GM12878 (cell line): ENCODE measurements around the gene VAV2. TPM values are rescaled to one million over a fixed set of nuclear protein-coding genes. Genes with fewer than 3 reads are reported as not detected.

Source experiments
- ATAC-seq: fragments of 200-7000 bp; cut with Tn5 transposase; 3 replicates; pipeline ENCODE4 v1.9.1; 2020; ENCODE audit warnings: mild to moderate bottlenecking, moderate library complexity
- BruUV-seq: library from RNA; stranded (reverse); fragments of 400-500 nt; replicated peaks from 2 replicates; lab custom pipeline; 2021; lab: Mats Ljungman, UMichigan
- CTCF ChIA-PET: fragments of 300-600 bp; sonication (Branson Sonifier 250); formaldehyde crosslinking; extraction: SDS; loops from one replicate; lab custom pipeline; 2021; ENCODE audit warnings: inconsistent platforms; lab: Yijun Ruan, JAX
- POLR2A ChIA-PET: fragments of 350-600 bp; formaldehyde crosslinking; extraction: SDS; loops from one replicate; lab custom pipeline; 2021; ENCODE audit warnings: inconsistent platforms; lab: Charles Lee
- RAD21 ChIA-PET: fragments of 300-600 bp; sonication (Branson Sonifier 250); formaldehyde crosslinking; loops from one replicate; lab custom pipeline; 2023; ENCODE audit warnings: antibody characterized with exemption; ENCODE audit not compliant: unreplicated experiment; lab: Charles Lee
- SMC1A ChIA-PET: fragments of 300-600 bp; sonication (Branson Sonifier 250); formaldehyde crosslinking; loops from one replicate; lab custom pipeline; 2023; ENCODE audit not compliant: unreplicated experiment, uncharacterized antibody; lab: Charles Lee
- DNase-seq: peaks from one replicate; pipeline ENCODE4 v3.0.0-alpha.2; 2011; ENCODE audit warnings: low read depth, low spot score
- FAIRE-seq: peaks from 3 replicates; lab custom pipeline; 2011; peaks lifted over from hg19 to GRCh38; lab: Jason Lieb, UNC
- H2AFZ ChIP-seq: 2 replicates; pipeline ENCODE4 v1.6.0; 2011; ENCODE audit warnings: low read depth, low read length, control low read depth; ENCODE audit not compliant: control insufficient read depth
- H3K27ac ChIP-seq: 2 replicates; pipeline ENCODE4 v1.5.1; 2011; ENCODE audit warnings: control low read depth; ENCODE audit not compliant: control insufficient read depth, insufficient read depth
- H3K27me3 ChIP-seq, 2 experiments: replicated peaks in 1 of 2; 2 replicates each; pipeline versions ENCODE4 v1.6.0 to v1.6.1; 2011; ENCODE audit warnings: low read length in 1 of 2; ENCODE audit not compliant: control insufficient read depth in 2 of 2, insufficient read depth in 2 of 2
- H3K36me3 ChIP-seq, 2 experiments: 2 replicates each; pipeline ENCODE4 v1.5.1; 2011; ENCODE audit warnings: low read length in 1 of 2; ENCODE audit not compliant: control insufficient read depth in 2 of 2, insufficient read depth in 2 of 2
- H3K4me1 ChIP-seq: 2 replicates; pipeline ENCODE4 v1.6.1; 2011; ENCODE audit warnings: mild to moderate bottlenecking, low read length, moderate library complexity, mixed read lengths; ENCODE audit not compliant: control insufficient read depth, insufficient read depth
- H3K4me2 ChIP-seq: 2 replicates; pipeline ENCODE4 v1.6.0; 2011; ENCODE audit warnings: control low read depth; ENCODE audit not compliant: control insufficient read depth, insufficient read depth
- H3K4me3 ChIP-seq: fragments of 200-600 bp; sonication (generic); 2 replicates; pipeline ENCODE4 v1.5.1; 2016
- H3K79me2 ChIP-seq: 2 replicates; pipeline ENCODE4 v1.6.0; 2011; ENCODE audit warnings: low read length; ENCODE audit not compliant: control insufficient read depth, insufficient read depth
- H3K9ac ChIP-seq: 2 replicates; pipeline ENCODE4 v1.8.0; 2011; ENCODE audit warnings: low read length, control low read depth, mixed read lengths; ENCODE audit not compliant: control insufficient read depth, insufficient read depth
- H3K9me3 ChIP-seq: replicated peaks from 3 replicates; pipeline ENCODE4 v1.5.1; 2011; ENCODE audit warnings: mild to moderate bottlenecking, low read length; ENCODE audit not compliant: control insufficient read depth, insufficient read depth
- H4K20me1 ChIP-seq: 2 replicates; pipeline ENCODE4 v1.6.0; 2011; ENCODE audit not compliant: control insufficient read depth, insufficient read depth
- BHLHE40 ChIP-seq, 2 experiments: fragments of 450-650 bp in 1 of 2; IDR thresholded peaks; 2 replicates each; pipeline ENCODE4 v1.6.1; 2011 to 2017; ENCODE audit warnings: low read depth in 2 of 2, borderline replicate concordance in 1 of 2, improper control_type of control experiment in 1 of 2, low read length in 1 of 2, mild to moderate bottlenecking in 1 of 2
- MLLT1 ChIP-seq: fragments of 450-650 bp; IDR thresholded peaks from 2 replicates; pipeline ENCODE4 v1.6.1; 2016; ENCODE audit warnings: mild to moderate bottlenecking
- NKRF ChIP-seq: fragments of 450-650 bp; conservative IDR thresholded peaks from 2 replicates; pipeline ENCODE4 v1.6.1; 2017; ENCODE audit warnings: mild to moderate bottlenecking, moderate library complexity
- PBX3 ChIP-seq: IDR thresholded peaks from 2 replicates; pipeline ENCODE4 v1.6.1; 2011; ENCODE audit warnings: mild to moderate bottlenecking, low read depth, low read length, moderate library complexity; ENCODE audit not compliant: insufficient replicate concordance
- POU2F2 ChIP-seq: IDR thresholded peaks from 3 replicates; pipeline ENCODE4 v1.6.1; 2011; ENCODE audit warnings: low read depth, mild to moderate bottlenecking, low read length, borderline replicate concordance
- USF1 ChIP-seq: IDR thresholded peaks from 2 replicates; pipeline ENCODE4 v1.6.1; 2011; ENCODE audit warnings: borderline replicate concordance, low read depth, mild to moderate bottlenecking, moderate library complexity, mixed read lengths, low read length; ENCODE audit not compliant: insufficient read depth; ENCODE audit errors: extremely low read length
- WGBS: methylation state at CpG from one replicate; pipeline ENCODE4 v1.1.6; 2016; ENCODE audit warnings: low lambda C conversion rate; ENCODE audit not compliant: insufficient replicate concordance, insufficient coverage; ENCODE audit errors: missing lambda C conversion rate; 5-methylcytosine and 5-hydroxymethylcytosine counted together
- in situ Hi-C: fragments of 300-500 bp; cut with MboI; formaldehyde crosslinking; loops from 9 replicates; pipeline ENCODE4 v1.14.3; 2018; ENCODE audit warnings: mixed read lengths
- intact Hi-C: fragments of 100-400 bp; cut with micrococcal nuclease; formaldehyde crosslinking; loops from one replicate; pipeline ENCODE4 v1.14.2; 2022; ENCODE audit not compliant: unreplicated experiment
- polyA plus RNA-seq, 11 experiments: library from polyadenylated mRNA; depleted of rRNA in 4 of 11; unstranded in 6 of 11; stranded (reverse) in 5 of 11; fragments of >200 nt; fragmentation: Nextera tagmentation in 4 of 11; fragmentation: Illumina TruSeq in 1 of 11; extraction: Ambion mirVana in 4 of 11; extraction: Trizol in 1 of 11; gene quantifications; 1 replicate in 1 of 11; 2 replicates in 10 of 11; pipeline versions ENCODE4 v1.2.1 to v1.2.3, GENCODE V29; 2011 to 2016; ENCODE audit warnings: inconsistent platforms in 2 of 11, missing spikeins in 2 of 11, low read depth in 1 of 11
- total RNA-seq, 4 experiments: library from RNA; depleted of rRNA in 3 of 4; stranded (reverse); fragments of >200 nt in 3 of 4; fragmentation: Illumina TruSeq in 1 of 4; extraction: Trizol in 1 of 4; gene quantifications; 2 replicates each; pipeline versions ENCODE4 v1.2.1 to v1.2.3, GENCODE V29; 2013 to 2021

VAV2 gene
- total and polyA plus RNA-seq, 10 of the 15 experiments (the other 5 are each of a cell fraction or from before 2014, with no cell fraction given), result 0.13 to 43.9 (median 16.9) TPM

GRCh38 chr9:133780962-133781827 lies 210.9 kb downstream of the VAV2 start:
- no peak for ATAC-seq
- no peak for FAIRE-seq
- Histone ChIP-seq H3K4me3 (no peak overlapping the region), H3K27ac (no peak overlapping the region), H3K9me3 (no peaks in the 10 kb centered on the region; the same call in 2 of the 3 replicates), H2AFZ (no peak overlapping the region), H4K20me1 (no peaks in the 10 kb centered on the region), H3K36me3 (peaks cover 10 to 32% of the 10 kb centered on the region in 2 experiments; a peak in 3 of 4 replicates), H3K79me2 (no peaks in the 10 kb centered on the region), H3K4me1 (peaks cover 13% of the 10 kb centered on the region), H3K4me2 (no peak overlapping the region), H3K9ac (no peak overlapping the region), H3K27me3 (no peaks in the 10 kb centered on the region)
- intact Hi-C loops (no loop called here), in situ Hi-C loops (no loop called here)
- RAD21 ChIA-PET, result interaction anchor here (1.1 to 3.3 kb wide), 9 partner anchors 12 to 317 kb away, joined by 3 to 76 read pairs (median 3); no protein-coding TSS in a partner anchor
- no TSS peak for BruUV-seq
- WGBS, result 93% methylated on average over 15 of the region's 15 CpGs
- peak; percentile 22 for TF ChIP-seq USF1
- no peak for TF ChIP-seq PBX3
- TF ChIP-seq MLLT1, result peak; percentile 44; the same call in 1 of the 2 replicates
- peak in 1 of 2 experiments; percentile 24; a peak in 1 of 4 replicates for TF ChIP-seq BHLHE40 (IDR thresholded peaks at IDR 0.05; ENCODE audit: borderline replicate concordance in 1 of 2, low read depth in 2 of 2, low read length in 1 of 2)
- TF ChIP-seq POU2F2, result 0 out of 3 replicates have a peak, but pooled peaks have one; percentile 21
- TF ChIP-seq NKRF, result no peak
- CTCF ChIA-PET, result interaction anchor here (0.6 to 6.8 kb wide), 21 partner anchors 8 to 320 kb away, joined by 3 to 177 read pairs (median 5); no protein-coding TSS in a partner anchor
- SMC1A ChIA-PET, result interaction anchor here (0.6 to 3.2 kb wide), 4 partner anchors 27 to 216 kb away, joined by 4 to 53 read pairs (median 4); no protein-coding TSS in a partner anchor
- no peak for DNase-seq
- POLR2A ChIA-PET, result interaction anchor here (1.3 to 3.2 kb wide), 2 partner anchors 12 to 212 kb away, joined by 3 to 16 read pairs; no protein-coding TSS in a partner anchor
